ENCODE results near the gene COL23A1.
"Not testable (repeated sequence)": the region's sequence is repeated elsewhere in the genome, so short reads cannot be mapped to it uniquely, and the experiment has no call there.

COL23A1 gene

GRCh38 chr5:178331491-178331996 is 258.6 kb downstream of the COL23A1 start:
- DNase-seq, result no peak

- no peak for DNase-seq
Observed at GRCh38 chr5:178330791-178331404, 259.3 kb downstream of the COL23A1 start.

DNA sequence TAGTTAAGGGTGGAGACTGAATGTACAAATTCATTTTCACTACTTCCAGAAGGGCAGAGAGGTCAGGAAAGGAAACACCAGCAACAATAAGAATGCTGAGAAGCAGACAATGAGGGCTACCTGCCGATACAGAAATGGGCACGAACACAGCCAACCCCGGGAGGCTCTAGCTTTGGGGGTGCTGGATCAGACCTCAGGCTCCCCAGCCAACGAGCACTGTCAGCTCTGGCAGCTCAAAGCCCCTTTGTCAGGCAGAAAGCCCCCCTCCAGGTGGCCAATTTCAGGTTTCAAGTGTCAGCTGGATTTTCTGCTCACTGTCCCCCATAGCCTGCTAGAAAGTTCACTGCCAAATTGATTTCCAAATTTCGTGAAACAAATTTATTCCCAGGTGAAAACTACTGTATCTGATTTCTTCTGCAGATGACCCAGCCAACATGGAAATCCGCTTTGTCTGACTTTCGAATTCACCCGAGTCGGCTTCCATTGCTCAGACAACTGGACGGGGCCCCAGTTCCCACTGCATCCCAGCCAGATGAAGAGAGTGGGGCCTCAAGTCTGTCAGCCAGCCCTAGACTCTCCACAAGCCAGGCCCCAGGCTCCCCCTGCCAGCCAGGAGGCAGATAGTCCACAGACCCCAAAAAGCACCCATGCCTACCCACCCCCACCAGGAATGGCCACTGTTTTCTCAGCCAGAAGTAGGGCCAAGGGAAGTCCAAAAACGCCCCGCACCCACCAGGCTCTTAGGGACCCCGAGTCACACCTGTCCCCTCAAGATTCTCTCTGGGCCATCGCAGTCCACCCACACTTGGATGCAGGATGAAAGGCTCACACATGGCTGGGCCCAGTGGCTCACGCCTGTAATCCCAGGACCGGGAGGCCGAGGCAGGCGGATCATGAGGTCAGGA is 261.1 kb downstream of the COL23A1 start:
- DNase-seq, result no peak

GRCh38 chr5:178327931-178328711 is 262.1 kb downstream of the COL23A1 start:
- no peak for DNase-seq

DNA sequence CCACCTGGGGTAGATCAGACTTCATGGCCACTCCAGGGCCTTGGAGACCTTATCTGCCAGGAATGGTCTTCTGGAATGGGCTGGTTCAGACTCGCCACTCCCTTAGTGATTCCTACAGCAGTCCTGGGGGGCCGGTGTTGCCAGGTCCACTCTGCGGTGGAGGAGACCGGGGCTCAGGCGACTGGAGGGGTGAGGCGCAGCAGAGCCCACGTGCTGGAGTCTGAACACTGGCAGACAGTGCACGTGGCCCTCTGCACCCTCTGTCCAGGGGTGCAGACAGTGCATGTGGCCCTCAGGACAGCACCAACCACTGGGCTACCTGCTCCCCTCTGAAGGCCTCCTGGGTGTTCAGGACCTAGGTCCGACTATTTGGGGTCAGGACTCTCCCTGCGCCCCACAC is 262.7 kb downstream of the COL23A1 start:
- DNase-seq, result no peak

GRCh38 chr5:178326374-178326715 is 263.8 kb downstream of the COL23A1 start:
- DNase-seq, result no peak

DNA sequence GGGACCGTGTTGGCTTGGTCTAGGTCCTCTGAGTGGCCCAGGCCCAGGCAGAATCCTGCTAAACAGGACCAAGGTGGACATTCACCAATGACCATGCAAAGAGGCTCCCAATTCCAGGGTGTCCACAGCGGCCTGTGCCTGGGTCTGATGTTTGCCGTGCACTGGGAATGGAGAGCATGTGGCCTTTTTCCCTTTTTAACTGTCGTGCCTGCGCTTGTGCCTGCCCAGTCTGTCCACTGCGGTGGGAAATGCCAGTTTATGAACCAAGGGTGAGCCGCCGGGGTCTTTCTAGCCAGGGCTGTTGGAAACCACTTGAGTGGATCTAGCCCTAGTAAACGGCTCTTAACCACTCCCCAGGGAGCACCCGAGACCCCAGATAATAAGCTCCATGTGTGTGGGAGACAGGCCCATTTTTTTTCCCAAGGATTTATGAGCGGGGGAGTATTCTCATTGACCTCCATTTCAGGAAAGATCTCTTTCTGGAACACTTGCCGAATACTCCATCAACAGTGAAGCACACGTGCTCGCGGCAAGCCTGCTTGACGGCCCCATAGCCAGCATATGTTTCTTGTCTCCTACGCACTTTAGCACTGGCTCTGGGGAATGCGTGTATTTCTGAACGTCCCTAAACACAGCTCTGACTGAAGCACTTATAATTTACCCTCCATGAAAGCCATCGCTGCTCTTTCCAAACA is 264.4 kb downstream of the COL23A1 start:
- DNase-seq, result no peak

- no peak for DNase-seq
Observed at GRCh38 chr5:178325311-178325678, 264.9 kb downstream of the COL23A1 start.

DNA sequence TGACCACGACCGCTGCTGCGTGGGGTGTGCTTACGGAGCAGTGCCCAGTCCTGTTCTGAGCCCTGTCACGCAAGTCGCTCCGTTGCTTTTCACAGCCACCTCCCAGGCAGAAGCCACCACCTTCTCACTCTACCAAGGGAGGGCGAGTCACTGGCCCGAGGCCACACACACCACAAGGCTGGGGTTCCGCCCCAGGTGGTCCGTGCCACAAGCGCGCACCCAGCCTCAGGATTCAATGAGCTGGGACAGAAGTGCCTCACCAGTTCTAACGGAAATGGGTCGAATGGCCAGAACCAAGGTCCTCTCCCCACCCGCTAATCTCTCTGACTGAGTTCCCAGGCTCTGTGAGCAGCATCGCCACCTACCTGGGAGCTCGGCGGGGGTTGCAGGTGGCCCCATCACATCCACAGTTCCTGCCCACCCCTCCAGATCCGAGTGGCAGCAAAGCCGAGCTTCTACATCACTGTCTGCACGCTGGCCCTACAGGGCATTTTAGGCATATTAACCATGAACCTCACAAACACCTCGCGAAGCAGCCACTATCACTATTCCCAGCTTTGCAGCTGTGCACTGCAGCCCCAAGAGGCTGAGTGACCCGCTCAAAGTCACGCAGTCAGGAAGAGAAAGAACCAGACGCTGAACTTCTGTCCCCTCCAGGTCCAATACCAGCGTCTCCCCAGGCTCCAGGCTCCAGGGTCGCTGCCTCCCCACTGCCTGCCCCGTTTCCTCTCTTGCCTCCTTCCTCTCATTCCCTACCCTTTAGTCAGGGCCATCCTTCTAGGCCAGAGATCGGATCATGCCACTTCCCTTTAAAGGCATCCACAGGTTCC is 265.5 kb downstream of the COL23A1 start:
- DNase-seq, result no peak

DNA sequence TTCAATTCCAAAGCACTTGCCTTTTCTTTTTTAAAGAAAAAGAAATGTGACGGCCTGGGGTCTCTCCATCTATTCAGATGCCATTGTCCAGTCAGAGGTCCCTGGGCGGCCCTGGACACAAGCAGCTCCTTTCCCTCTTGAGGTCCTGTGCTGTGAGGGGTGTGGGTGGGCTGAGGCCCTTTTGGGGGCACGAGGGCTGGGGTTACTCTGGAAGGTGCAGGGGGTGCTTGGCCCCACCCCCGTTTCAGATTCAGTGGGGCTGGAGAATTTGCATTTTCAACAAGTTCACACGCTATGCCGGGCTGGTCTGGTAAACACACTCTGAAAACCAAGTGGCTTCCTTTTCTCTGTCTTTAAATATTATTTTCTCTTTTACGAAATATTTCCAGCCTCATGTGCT is 266.2 kb downstream of the COL23A1 start:
- no peak for DNase-seq

GRCh38 chr5:178323541-178323865 is 266.7 kb downstream of the COL23A1 start:
- DNase-seq, result no peak

- DNase-seq, result no peak
Observed at GRCh38 chr5:178322736-178323540, 267.3 kb downstream of the COL23A1 start.

GRCh38 chr5:178320281-178320855 is 269.8 kb downstream of the COL23A1 start:
- no peak for DNase-seq

DNA sequence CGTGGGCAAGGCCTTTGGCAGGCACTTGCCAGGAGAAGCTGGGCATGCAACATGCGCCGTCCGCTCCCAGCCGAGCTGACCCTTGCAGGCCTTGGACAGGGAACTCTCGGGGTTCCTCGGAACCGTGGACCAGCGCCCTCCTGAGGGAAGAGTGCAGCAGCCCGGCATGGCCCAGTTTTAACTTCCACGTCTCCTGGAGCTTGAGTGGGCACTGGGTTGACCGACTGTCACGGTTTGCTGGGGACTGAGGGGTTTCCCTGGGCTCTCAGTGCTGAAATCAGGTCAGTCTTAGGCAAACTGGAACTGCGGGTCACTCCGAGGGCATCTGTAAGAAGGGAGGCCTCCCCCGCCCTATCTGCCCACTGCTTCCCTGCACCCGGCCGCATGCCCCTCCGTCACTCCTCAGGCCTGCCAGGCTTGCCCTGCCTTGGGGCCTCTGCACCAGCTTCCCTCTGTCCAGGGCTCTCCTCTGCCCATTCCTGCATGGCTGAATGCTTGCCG is 270.6 kb downstream of the COL23A1 start:
- no peak for DNase-seq

DNA sequence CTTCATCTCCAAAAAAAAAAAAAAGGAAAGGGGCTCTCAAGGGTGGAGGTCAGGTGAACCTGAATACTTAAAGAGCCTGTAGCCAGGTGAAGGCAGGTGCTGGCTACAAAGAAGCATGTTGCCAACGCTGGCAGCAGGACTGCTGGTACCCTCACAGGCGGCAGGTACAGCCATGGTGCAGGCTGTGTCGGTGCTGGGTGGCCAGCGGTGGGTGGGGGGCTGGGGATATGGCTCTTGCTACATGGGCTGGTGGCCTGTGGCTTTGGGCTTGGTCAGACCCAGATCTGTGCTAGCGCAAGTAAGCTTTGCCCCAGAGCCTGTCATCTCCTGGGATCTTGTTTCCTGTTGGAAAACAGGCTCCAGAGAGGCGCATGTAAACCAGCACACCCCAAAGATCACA is 271.3 kb downstream of the COL23A1 start:
- DNase-seq, result no peak

- no peak for DNase-seq
Observed at GRCh38 chr5:178318382-178318781, 271.8 kb downstream of the COL23A1 start.

DNA sequence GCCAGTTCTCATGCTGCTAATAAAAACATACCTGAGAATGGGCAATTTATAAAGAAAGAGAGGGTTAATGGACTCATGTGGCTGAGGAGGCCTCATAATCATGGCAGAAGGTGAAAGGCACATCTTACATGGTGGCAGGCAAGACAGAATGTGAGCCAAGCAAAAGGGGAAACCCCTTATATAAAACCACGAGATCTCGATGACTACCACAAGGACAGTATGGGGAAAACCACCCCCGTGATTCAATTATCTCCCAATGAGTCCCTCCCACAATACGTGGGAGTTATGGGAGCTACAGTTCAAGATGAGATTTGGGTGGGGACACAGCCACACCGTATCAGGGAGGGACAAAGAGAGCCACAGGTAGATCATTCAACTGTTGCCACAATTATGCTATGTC is 272.5 kb downstream of the COL23A1 start:
- not testable (repeated sequence) for DNase-seq

DNA sequence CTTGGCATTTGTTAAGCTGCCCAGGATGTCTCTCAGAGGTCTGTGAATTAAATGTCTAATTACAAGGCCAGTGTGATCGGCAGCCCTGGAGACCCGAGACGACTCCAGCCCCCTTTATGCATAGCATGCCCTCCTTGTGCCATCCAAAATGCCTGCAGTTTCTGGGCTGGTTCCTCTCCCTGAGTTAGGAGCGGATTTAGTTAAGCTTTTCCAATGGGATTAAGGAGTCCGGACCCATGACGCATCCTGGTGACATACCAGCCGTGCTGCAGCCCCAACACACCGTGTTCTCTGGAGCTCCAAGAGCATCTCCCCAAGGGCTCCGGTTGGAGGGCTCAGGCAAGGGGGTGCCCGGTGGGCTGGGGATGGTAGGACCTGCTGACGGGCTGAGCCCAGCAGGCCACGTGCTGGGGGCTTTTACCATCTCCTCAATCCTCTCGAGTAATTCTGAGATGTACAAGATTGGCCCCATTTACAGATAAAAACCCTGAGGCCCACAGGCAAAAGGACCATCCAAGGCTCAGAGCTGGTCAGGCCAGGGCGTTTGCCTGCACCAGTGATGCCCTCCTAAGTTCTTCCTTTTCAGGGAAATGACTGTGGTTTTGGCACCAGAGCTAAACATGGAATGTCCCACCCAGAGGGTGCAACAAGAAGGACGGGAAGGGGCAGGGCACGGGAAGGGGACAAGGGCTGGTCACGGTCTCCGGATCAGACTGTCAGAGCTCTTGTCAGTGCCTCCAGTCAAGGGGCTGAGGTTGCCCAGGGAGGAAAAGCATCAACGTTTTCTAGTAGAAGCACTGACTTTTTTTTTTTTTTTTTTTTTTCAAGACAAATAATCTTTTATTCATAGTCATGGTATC is 275.0 kb downstream of the COL23A1 start:
- no peak for DNase-seq

- DNase-seq, result no peak
Observed at GRCh38 chr5:178314061-178314660, 276.0 kb downstream of the COL23A1 start.
